NCI-H128 (cell line): ENCODE results near the gene PFN2.

ENCODE experiments used
- DNase-seq: peaks from one replicate; lab custom pipeline; 2025; ENCODE audit not compliant: unreplicated experiment; lab: John Stamatoyannopoulos, UW

The PFN2 gene

GRCh38 chr3:149933008-149933407, 37.7 kb downstream of the PFN2 start:
- no peak for DNase-seq

- no peak for DNase-seq
Measured at GRCh38 chr3:149920119-149920518, 50.6 kb downstream of the PFN2 start.

- no peak for DNase-seq
Measured at GRCh38 chr3:149919509-149919908, 51.2 kb downstream of the PFN2 start.

GRCh38 chr3:149917124-149917667, 53.5 kb downstream of the PFN2 start:
- DNase-seq: no peak
